Colonic mucosa (tissue), 4 donors: Measurements from ENCODE around the gene GRK5. TPM values are rescaled to one million over a fixed set of nuclear protein-coding genes. Genes with fewer than 3 reads are reported as not detected.

Experiments
- DNase-seq: peaks from one replicate; pipeline ENCODE4 v3.0.0-alpha.2; 2020
- H3K27ac ChIP-seq: fragments of 200-600 bp; one replicate; pipeline ENCODE4 v1.8.0; 2021
- H3K27me3 ChIP-seq: fragments of 200-600 bp; one replicate; pipeline ENCODE4 v1.8.0; 2021
- H3K36me3 ChIP-seq: fragments of 200-600 bp; one replicate; pipeline ENCODE4 v1.8.0; 2021
- H3K4me1 ChIP-seq: fragments of 200-600 bp; one replicate; pipeline ENCODE4 v1.8.0; 2021; ENCODE audit warnings: mild to moderate bottlenecking
- H3K4me3 ChIP-seq: fragments of 200-600 bp; one replicate; pipeline ENCODE4 v1.8.0; 2021
- H3K9ac ChIP-seq, 2 donors: one replicate each; pipeline ENCODE4 v1.7.0; 2013; ENCODE audit warnings: control low read depth in 2 of 2, low read depth in 2 of 2, low read length in 2 of 2
- H3K9me3 ChIP-seq: fragments of 200-600 bp; one replicate; pipeline ENCODE4 v1.8.0; 2021
- CTCF ChIP-seq: fragments of 200-600 bp; IDR thresholded peaks from one replicate; pipeline ENCODE4 v1.8.0; 2022; ENCODE audit warnings: antibody characterized with exemption, mild to moderate bottlenecking
- intact Hi-C: fragments of 100-400 bp; cut with DNase I; formaldehyde crosslinking; loops from one replicate; pipeline ENCODE4 v1.14.1; 2022
- total RNA-seq, 2 donors: library from RNA; stranded (reverse); fragmentation: NEBNext Ultra II Directional in 1 of 2; extraction: Animal tissue kit (Norgen Biotek cat#: 25700) in 1 of 2; gene quantifications; one replicate each; pipeline ENCODE4 v1.2.1, GENCODE V29; 2021
- donor health status: healthy.
- donor health status: DM: no; HTN: no; CAD: no.
- donor health status: DM: no; HTN: no; CAD: no.

The GRK5 gene
- total RNA-seq, 2 donors from 2014 or later: 4.6 to 12.7 TPM

GRCh38 chr10:119246862-119247549 is 39.6 kb downstream of the GRK5 start:
- TF ChIP-seq CTCF: no peak

GRCh38 chr10:119247550-119247894 is 40.2 kb downstream of the GRK5 start:
- intact Hi-C loops: no loop called here
- Histone ChIP-seq H3K4me1 (no peaks in the 10 kb centered on the region), H3K27ac (no peak overlapping the region), H3K4me3 (no peak overlapping the region), H3K9ac (no peak overlapping the region), H3K27me3 (no peaks in the 10 kb centered on the region), H3K9me3 (no peaks in the 10 kb centered on the region), H3K36me3 (no peaks in the 10 kb centered on the region)
- no peak for TF ChIP-seq CTCF
- no peak for DNase-seq

More at GRCh38 chr10:119246862-119247549, 39.6 kb downstream of the GRK5 start:
- no peaks in the 10 kb centered on the region for H3K9me3 ChIP-seq
- no peak for DNase-seq
- peak overlapping the region; percentile 16 for H3K27ac ChIP-seq
- no peak overlapping the region for H3K4me3 ChIP-seq
- no peaks in the 10 kb centered on the region for H3K36me3 ChIP-seq
- intact Hi-C loops: no loop called here
- peak overlapping the region in 1 of 2 donors; percentile 24 for H3K9ac ChIP-seq
- no peaks in the 10 kb centered on the region for H3K4me1 ChIP-seq
- no peaks in the 10 kb centered on the region for H3K27me3 ChIP-seq

GRCh38 chr10:119248184-119248583 is 40.8 kb downstream of the GRK5 start:
- TF ChIP-seq CTCF: no peak
- Histone ChIP-seq H3K4me1 (no peaks in the 10 kb centered on the region), H3K27ac (no peak overlapping the region), H3K36me3 (no peaks in the 10 kb centered on the region), H3K27me3 (no peaks in the 10 kb centered on the region), H3K9me3 (no peaks in the 10 kb centered on the region), H3K9ac (no peak overlapping the region), H3K4me3 (no peak overlapping the region)
- no peak for DNase-seq
- intact Hi-C loops: no loop called here

- intact Hi-C loops: no loop called here
- H3K27ac ChIP-seq: no peak overlapping the region
Observed at GRCh38 chr10:119248681-119249080, 41.3 kb downstream of the GRK5 start.

GRCh38 chr10:119250641-119251314 is 43.4 kb downstream of the GRK5 start:
- intact Hi-C loops: no loop called here
- TF ChIP-seq CTCF: no peak
- Histone ChIP-seq H3K4me1 (no peaks in the 10 kb centered on the region), H3K9ac (no peak overlapping the region), H3K36me3 (no peaks in the 10 kb centered on the region), H3K27me3 (no peaks in the 10 kb centered on the region), H3K27ac (peak overlapping the region; percentile 37), H3K4me3 (no peak overlapping the region), H3K9me3 (no peaks in the 10 kb centered on the region)
- DNase-seq: no peak

More at GRCh38 chr10:119248681-119249080, 41.3 kb downstream of the GRK5 start:
- H3K9me3 ChIP-seq: no peaks in the 10 kb centered on the region
- H3K36me3 ChIP-seq: no peaks in the 10 kb centered on the region
- DNase-seq: no peak
- H3K27me3 ChIP-seq: no peaks in the 10 kb centered on the region
- no peak overlapping the region for H3K4me3 ChIP-seq
- H3K9ac ChIP-seq: no peak overlapping the region
- no peak for TF ChIP-seq CTCF
- no peaks in the 10 kb centered on the region for H3K4me1 ChIP-seq
